HT1080 (cell line): ENCODE measurements around the gene ZNF534. TPM values are rescaled to one million over a fixed set of nuclear protein-coding genes. Genes with fewer than 3 reads are reported as not detected.
"Not testable (repeated sequence)": the region's sequence is repeated elsewhere in the genome, so short reads cannot be mapped to it uniquely, and the experiment has no call there.

ENCODE experiments used
- DNase-seq: peaks from one replicate; pipeline ENCODE4 v3.0.0-alpha.2; 2015; ENCODE audit warnings: low read depth
- small RNA-seq: library from RNA; depleted of rRNA; stranded (forward); fragments of <200 nt; gene quantifications from one replicate; pipeline ENCODE3, GENCODE V24; 2014
- total RNA-seq: library from RNA; depleted of rRNA; stranded (reverse); fragments of >200 nt; shearing (Covaris generic); gene quantifications from 2 replicates; pipeline ENCODE4 v1.2.3, GENCODE V29; 2014; rRNA removed

ZNF534 gene
- total RNA-seq, 1 experiment from 2014 or later: 0.51 TPM

- no peak for DNase-seq
Measured at GRCh38 chr19:52494518-52494917, 65.6 kb downstream of the ZNF534 start.

- DNase-seq: no peak
Measured at GRCh38 chr19:52498571-52498970, 69.6 kb downstream of the ZNF534 start.

GRCh38 chr19:52500474-52500873, 71.5 kb downstream of the ZNF534 start:
- not testable (repeated sequence) for DNase-seq

DNA sequence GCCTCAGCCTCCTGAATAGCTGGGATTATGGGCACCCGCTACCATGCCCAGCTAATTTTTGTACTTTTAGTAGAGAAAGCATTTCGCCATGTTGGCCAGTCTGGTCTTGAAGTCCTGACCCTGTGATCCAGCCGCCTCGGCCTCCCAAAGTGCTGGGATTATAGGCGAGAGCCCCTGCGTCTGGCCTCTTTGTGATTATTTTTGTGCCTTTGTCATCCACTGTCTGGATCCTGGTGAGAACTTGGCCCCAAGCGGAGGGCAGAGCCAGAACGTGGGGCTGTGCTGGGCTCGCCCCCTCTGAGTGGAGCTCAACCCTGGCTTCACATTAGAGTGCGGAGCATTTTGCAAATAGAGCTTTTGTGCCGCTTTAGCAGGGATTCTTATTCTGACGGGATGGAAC, 72.0 kb downstream of the ZNF534 start:
- DNase-seq: not testable (repeated sequence)

Small RNAs within 50 kb of the gene (small RNA-seq; reads per million reads assigned to genes)
- not detected for gene AC010332.1

Other genes with a start within 250 kb of the ZNF534 start
- gene PPP2R1A, start 239.1 kb upstream of the ZNF534 start, total RNA-seq: 162 and 195 TPM in 2 replicates
- 8.8 and 8.9 TPM in 2 replicates for gene ZNF766, start 159.6 kb upstream of the ZNF534 start, total RNA-seq
- 8.7 and 9.8 TPM in 2 replicates for gene ZNF480, start 132.0 kb upstream of the ZNF534 start, total RNA-seq
- gene ZNF610, start 92.9 kb upstream of the ZNF534 start, total RNA-seq: not detected in 2 replicates
- gene ZNF880, start 59.2 kb upstream of the ZNF534 start, total RNA-seq: not detected in 2 replicates
- gene ZNF528, start 31.3 kb upstream of the ZNF534 start, total RNA-seq: 9.2 and 11.0 TPM in 2 replicates
- 0.20 and 1.6 TPM in 2 replicates for gene ZNF578, start 24.4 kb downstream of the ZNF534 start, total RNA-seq
- 0.16 TPM in 1 of 2 replicates, not detected in the other for gene ZNF808, start 98.5 kb downstream of the ZNF534 start, total RNA-seq
- gene ZNF701, start 141.1 kb downstream of the ZNF534 start, total RNA-seq: 2.2 and 2.7 TPM in 2 replicates
- 15.7 and 22.4 TPM in 2 replicates for gene ZNF83, start 209.2 kb downstream of the ZNF534 start, total RNA-seq